Jurkat, Clone E6-1 (cell line): ENCODE results near the gene CGNL1.
A peak's percentile ranks its signal among the peaks of the same experiment; 100 is the strongest.

Source experiments
- DNase-seq: peaks from one replicate; pipeline ENCODE4 v3.0.0-alpha.2; 2011; ENCODE audit warnings: low read depth, low spot score
- H3K4me3 ChIP-seq: 2 replicates; pipeline ENCODE4 v1.5.1; 2011; ENCODE audit warnings: mild to moderate bottlenecking, low read length, control low read depth, moderate library complexity

Gene CGNL1

DNA sequence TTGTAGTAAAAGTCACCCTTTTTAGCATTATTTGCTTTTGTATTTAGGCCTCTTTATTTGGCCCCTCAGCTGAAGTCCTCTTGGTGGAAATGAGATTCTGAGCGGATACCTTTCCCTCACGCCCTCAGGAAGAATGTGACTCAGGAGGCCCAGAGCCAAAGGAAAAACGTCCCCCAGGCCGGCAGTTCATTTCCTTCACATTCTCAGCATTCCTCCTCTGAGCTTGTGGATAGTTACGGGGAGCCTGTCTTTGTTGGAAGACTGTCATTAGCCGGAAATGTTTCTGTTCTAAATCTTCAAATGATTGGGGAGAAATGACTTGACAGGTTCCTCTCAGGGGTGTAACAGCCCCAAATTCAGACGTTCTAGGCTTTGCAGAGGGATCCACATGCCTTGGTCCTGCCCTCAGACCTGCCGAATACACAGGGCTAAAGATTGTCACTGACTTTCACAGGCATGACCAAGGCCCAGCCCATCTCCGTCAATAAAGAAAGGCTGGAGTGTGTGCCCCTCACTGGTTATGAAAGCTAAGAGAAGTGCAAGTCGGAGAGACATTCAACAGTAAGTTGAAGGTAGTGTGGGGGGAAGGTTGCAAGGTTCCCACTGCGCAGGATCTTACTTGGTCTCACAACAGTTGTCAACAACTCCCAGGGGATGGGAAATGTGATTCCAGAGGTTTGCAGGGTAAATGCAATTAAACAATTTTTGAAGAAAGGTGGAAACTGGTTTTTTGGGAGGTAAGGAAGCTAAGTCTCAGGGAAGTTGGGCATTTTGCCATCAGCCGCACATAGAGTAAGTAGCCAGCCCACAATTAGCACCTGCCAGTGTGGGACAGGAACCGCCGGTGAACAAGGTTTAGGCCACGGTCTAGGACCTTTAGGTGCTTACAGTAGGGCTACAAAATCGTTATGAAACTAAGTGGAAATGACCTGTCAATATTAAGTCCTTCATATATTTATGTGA is 175.7 kb downstream of the CGNL1 start:
- no peak overlapping the region for H3K4me3 ChIP-seq
- no peak for DNase-seq

- H3K4me3 ChIP-seq: no peak overlapping the region
- DNase-seq: no peak
Observed at GRCh38 chr15:57552678-57553334, 176.5 kb downstream of the CGNL1 start.

DNA sequence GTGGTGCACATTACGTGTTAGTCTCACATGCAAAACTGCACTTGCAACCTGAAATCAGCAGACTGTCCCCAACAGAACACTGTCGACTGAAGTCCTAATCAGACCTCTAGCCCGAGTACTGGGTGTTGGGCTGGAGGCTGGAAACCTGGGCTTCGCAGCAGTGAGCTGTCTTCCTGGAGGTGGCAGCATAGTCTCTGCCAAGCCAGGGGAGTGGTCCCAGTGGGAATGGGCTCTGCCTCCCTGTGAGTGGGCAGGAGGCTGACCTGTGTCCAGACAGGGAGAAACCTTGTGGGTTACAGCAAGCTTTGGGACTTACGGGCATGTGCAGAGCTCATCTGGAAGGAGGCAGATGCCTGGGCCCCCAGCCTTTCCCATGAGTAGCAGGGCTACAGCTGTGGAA is 177.2 kb downstream of the CGNL1 start:
- H3K4me3 ChIP-seq: no peak overlapping the region
- no peak for DNase-seq

GRCh38 chr15:57554063-57554811 is 177.9 kb downstream of the CGNL1 start:
- no peak overlapping the region for H3K4me3 ChIP-seq
- no peak for DNase-seq

- DNase-seq: no peak
- no peak overlapping the region for H3K4me3 ChIP-seq
Observed at GRCh38 chr15:57554812-57555179, 178.5 kb downstream of the CGNL1 start.

GRCh38 chr15:57555270-57555669 is 179.0 kb downstream of the CGNL1 start:
- no peak overlapping the region for H3K4me3 ChIP-seq
- DNase-seq: no peak

DNA sequence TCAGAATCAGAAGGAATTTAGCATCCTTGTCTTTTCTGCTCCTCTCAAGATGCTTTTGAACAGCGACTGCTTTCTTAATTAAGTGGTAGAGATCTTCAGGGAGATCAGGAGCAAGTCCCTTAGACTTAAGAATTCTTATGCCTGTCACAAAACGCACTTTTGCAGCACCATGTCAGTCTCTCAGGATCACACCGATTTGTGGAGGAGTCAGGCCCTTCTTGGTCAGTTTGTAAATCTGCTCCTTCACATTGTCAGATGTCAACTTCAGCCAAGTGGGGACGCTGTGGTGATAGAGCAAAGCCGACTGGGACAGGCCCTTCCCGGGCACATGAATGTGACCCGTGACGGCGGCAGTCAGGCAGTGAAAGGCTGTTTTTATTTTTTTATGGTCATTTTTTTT is 179.7 kb downstream of the CGNL1 start:
- no peak overlapping the region for H3K4me3 ChIP-seq
- no peak for DNase-seq

DNA sequence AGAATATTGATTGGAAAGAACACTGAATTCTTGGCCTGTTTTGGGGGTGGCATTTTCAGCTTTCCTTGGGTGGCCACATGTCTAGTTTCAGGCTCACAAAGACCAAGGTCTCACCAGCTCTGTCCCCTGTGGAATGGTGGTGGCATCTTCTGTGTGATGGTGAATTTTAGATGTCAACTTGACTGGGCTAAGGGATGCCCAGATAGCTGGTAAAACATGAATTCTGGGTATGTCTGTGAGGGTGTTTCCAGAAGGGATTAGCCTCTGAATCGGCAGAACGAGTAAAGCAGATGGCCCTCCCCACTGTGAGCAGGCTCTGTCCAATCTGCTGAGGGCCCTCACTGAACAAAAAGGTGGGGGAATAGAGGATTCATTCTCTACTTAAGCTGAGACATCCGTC is 181.0 kb downstream of the CGNL1 start:
- no peak overlapping the region for H3K4me3 ChIP-seq
- no peak for DNase-seq

GRCh38 chr15:57557810-57558209 is 181.5 kb downstream of the CGNL1 start:
- no peak for DNase-seq
- H3K4me3 ChIP-seq: no peak overlapping the region

GRCh38 chr15:57559875-57560274 is 183.6 kb downstream of the CGNL1 start:
- peak; percentile 36 for DNase-seq
- no peak overlapping the region for H3K4me3 ChIP-seq

DNA sequence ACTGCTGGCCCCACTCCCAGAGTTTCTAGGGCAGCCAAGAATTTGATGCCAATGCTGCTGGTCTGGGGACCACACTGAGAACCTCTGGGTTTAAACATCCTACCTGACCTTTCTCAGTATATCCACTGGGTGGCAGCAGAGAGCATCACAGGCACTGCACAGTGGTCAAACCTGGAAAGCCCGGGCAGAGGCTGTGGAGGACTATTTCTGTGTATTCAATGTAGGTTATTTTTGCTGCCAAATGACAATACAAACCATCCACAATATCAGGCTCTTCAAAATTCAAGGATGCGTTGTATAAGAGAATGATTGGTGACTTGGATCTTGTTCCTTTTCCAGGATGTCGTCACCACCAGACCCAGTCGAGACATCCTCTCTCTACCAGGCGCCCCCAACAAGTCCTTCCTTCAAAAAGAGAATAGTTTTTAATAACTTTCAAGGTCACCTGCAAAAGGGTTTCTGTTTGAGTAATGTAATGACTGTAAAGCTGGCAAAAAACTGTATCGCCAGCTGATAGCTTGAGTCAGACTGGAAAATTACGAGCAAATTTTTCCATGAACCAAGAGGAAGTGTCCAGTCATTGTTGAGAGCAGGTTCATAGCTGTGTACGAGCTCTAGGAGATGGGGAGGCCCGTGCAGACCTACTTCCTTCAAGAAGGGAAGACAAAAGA is 184.9 kb downstream of the CGNL1 start:
- H3K4me3 ChIP-seq: no peak overlapping the region
- DNase-seq: peak; percentile 29

GRCh38 chr15:57562196-57562769 is 186.0 kb downstream of the CGNL1 start:
- DNase-seq: peak; percentile 12
- H3K4me3 ChIP-seq: no peak overlapping the region

- peak; percentile 41 for DNase-seq
- H3K4me3 ChIP-seq: no peak overlapping the region
Observed at GRCh38 chr15:57563416-57563815, 187.1 kb downstream of the CGNL1 start.

DNA sequence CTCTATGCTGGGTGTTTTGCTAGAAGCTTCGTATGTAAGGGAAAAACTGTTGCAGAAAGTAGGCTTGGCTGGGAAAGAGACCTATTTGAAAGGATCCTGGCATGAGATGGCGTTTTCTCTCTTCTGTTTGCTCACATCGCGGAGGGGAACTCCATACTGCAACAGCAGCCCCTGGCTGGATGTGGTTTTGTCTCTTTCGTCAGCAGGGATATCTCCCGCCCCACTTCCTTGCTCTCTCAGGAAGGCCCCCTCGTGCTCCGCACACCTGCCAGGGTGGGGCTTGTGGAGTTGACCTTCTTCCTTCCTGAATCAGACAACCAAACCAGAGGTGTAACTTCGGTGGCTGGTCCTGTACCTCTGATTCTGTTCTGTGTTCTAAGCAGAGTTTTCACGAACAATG is 189.0 kb downstream of the CGNL1 start:
- peak; percentile 65 for DNase-seq
- no peak overlapping the region for H3K4me3 ChIP-seq

DNA sequence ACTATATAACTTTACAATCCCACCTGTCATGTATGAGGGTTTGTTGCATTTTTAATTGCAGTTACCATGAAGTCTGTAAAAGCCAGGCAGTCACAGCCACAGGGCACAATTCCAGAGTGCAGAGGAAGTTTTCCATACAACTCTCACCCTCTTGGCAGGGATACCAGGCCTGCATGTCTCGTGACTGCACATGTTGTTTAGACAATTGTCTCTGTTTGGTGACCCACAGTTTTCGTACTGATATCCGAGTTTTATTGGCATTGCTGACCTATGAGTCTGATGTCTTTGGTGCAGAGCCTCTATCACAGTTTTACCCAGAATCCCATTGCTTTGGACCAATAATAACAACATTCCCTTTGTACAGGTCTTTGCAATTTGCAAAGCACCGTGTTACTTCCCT is 190.5 kb downstream of the CGNL1 start:
- DNase-seq: no peak

GRCh38 chr15:57567891-57568290 is 191.6 kb downstream of the CGNL1 start:
- no peak overlapping the region for H3K4me3 ChIP-seq
- DNase-seq: no peak

More for the DNA sequence above, 190.5 kb downstream of the CGNL1 start:
- no peak overlapping the region for H3K4me3 ChIP-seq

DNA sequence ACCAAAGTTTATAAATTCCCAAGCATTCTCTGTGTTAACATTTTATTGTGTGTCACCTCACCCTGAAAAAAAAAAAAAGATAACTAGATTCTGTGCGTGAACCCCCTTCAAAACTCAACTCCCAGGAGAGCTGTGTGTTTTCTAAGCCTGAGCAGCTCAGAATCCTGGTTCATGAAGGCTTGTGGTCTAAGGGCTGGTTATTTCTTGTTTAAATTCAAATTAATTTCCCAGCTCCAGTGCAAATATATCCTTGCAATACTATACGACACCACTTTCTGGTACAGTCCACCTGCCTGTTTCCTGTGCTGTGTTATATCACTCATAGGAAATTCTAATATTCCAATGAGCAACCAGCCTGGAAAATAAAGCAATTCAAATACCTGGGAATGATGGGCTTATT is 192.0 kb downstream of the CGNL1 start:
- H3K4me3 ChIP-seq: no peak overlapping the region
- DNase-seq: no peak

GRCh38 chr15:57570340-57570739 is 194.0 kb downstream of the CGNL1 start:
- H3K4me3 ChIP-seq: no peak overlapping the region
- no peak for DNase-seq

DNA sequence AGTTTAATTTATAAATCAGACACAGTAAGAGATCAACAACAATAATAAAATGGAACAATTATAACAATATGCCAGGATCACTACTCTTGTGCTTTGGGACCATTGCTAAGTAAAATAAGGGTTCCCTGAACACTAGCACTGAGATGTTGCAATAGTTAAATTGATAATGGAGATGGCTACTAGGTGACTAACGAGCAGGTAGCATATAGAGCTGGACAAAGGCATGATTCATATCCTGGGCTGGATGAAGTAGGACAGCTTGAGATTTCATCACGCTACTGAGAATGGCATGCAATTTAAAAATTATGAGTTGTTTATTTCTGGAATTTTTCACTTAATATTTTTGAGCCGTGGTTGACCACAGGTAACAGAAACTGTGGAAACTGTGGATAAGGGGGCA is 194.7 kb downstream of the CGNL1 start:
- no peak for DNase-seq
- no peak overlapping the region for H3K4me3 ChIP-seq
